H1 (cell line): ENCODE results near the gene ACTA2. TPM values are rescaled to one million over a fixed set of nuclear protein-coding genes. Genes with fewer than 3 reads are reported as not detected.

Source experiments
- CTCF ChIA-PET: fragments of 300-600 bp; sonication (Branson Sonifier 250); formaldehyde crosslinking; loops from one replicate; lab custom pipeline; 2021; ENCODE audit not compliant: partially characterized antibody; lab: Charles Lee
- POLR2A ChIA-PET: fragments of 300-600 bp; sonication (Branson Sonifier 250); formaldehyde crosslinking; loops from one replicate; lab custom pipeline; 2021; ENCODE audit warnings: inconsistent platforms; ENCODE audit not compliant: partially characterized antibody; lab: Charles Lee
- DNase-seq, 2 experiments: peaks; one replicate each; pipeline versions ENCODE4 v3.0.0 to v3.0.0-alpha.2; 2010 to 2022; ENCODE audit warnings: low spot score in 2 of 2, low read depth in 1 of 2, mixed read lengths in 1 of 2
- FAIRE-seq: peaks from 2 replicates; lab custom pipeline; 2011; peaks lifted over from hg19 to GRCh38; lab: Jason Lieb, UNC
- H2AFZ ChIP-seq: 2 replicates; pipeline ENCODE4 v1.8.1; 2012; ENCODE audit warnings: low read length, inconsistent platforms
- H2AK5ac ChIP-seq: 2 replicates; pipeline ENCODE4 v1.6.1; 2013; ENCODE audit warnings: low read depth, low read length
- H2BK120ac ChIP-seq: replicated peaks from 2 replicates; pipeline ENCODE3; 2013; ENCODE audit warnings: low read depth, low read length, inconsistent platforms
- H2BK12ac ChIP-seq: 2 replicates; pipeline ENCODE4 v1.6.1; 2013; ENCODE audit warnings: low read depth, low read length
- H2BK15ac ChIP-seq: 2 replicates; pipeline ENCODE4 v1.6.1; 2013; ENCODE audit warnings: low read length
- H2BK20ac ChIP-seq: 2 replicates; pipeline ENCODE4 v1.6.1; 2013; ENCODE audit warnings: low read length
- H2BK5ac ChIP-seq: 2 replicates; pipeline ENCODE4 v1.6.1; 2013; ENCODE audit warnings: low read depth, low read length
- H3K14ac ChIP-seq: 2 replicates; pipeline ENCODE4 v1.6.1; 2013; ENCODE audit warnings: inconsistent platforms; ENCODE audit not compliant: insufficient read length
- H3K18ac ChIP-seq: 2 replicates; pipeline ENCODE4 v1.6.1; 2013; ENCODE audit warnings: low read length; ENCODE audit errors: extremely low read depth
- H3K23ac ChIP-seq: 2 replicates; pipeline ENCODE4 v1.6.1; 2013; ENCODE audit warnings: inconsistent platforms; ENCODE audit not compliant: insufficient read length
- H3K23me2 ChIP-seq: 2 replicates; pipeline ENCODE4 v1.6.1; 2013; ENCODE audit warnings: low read depth, low read length
- H3K27ac ChIP-seq: 2 replicates; pipeline ENCODE4 v1.6.1; 2011; ENCODE audit warnings: low read depth, low read length, inconsistent platforms
- H3K27me3 ChIP-seq, 4 experiments: replicated peaks in 1 of 4; 1 replicate in 1 of 4; 2 replicates in 3 of 4; pipeline versions ENCODE4 v1.6.1 to v1.8.1; 2011 to 2013; ENCODE audit warnings: low read length in 3 of 4, mild to moderate bottlenecking in 3 of 4, inconsistent platforms in 2 of 4, mixed read lengths in 2 of 4, moderate library complexity in 1 of 4; ENCODE audit not compliant: control insufficient read depth in 3 of 4, insufficient read depth in 3 of 4; ENCODE audit errors: extremely low read depth in 1 of 4
- H3K36me3 ChIP-seq, 4 experiments: 2 replicates each; pipeline versions ENCODE4 v1.6.1 to v1.8.1; 2011 to 2013; ENCODE audit warnings: mild to moderate bottlenecking in 4 of 4, low read length in 3 of 4, moderate library complexity in 2 of 4, control low read depth in 1 of 4, inconsistent platforms in 1 of 4; ENCODE audit not compliant: insufficient read depth in 4 of 4, control insufficient read depth in 2 of 4
- H3K4ac ChIP-seq: replicated peaks from 2 replicates; pipeline ENCODE3; 2013; ENCODE audit warnings: low read length, low read depth, mixed read lengths, inconsistent platforms; ENCODE audit not compliant: insufficient read length
- H3K4me1 ChIP-seq, 4 experiments: replicated peaks in 1 of 4; 1 replicate in 1 of 4; 2 replicates in 3 of 4; pipeline versions ENCODE4 v1.6.1 to v1.8.1; 2011 to 2013; ENCODE audit warnings: low read length in 3 of 4, inconsistent platforms in 2 of 4, mixed read lengths in 1 of 4; ENCODE audit not compliant: insufficient read depth in 4 of 4, control insufficient read depth in 3 of 4
- H3K4me2 ChIP-seq, 2 experiments: 2 replicates each; pipeline versions ENCODE4 v1.6.1 to v1.8.1; 2011 to 2013; ENCODE audit warnings: low read depth in 2 of 2, low read length in 2 of 2, control low read depth in 1 of 2, inconsistent platforms in 1 of 2, mild to moderate bottlenecking in 1 of 2; ENCODE audit not compliant: insufficient read depth in 1 of 2
- H3K4me3 ChIP-seq, 4 experiments: fragments of 200-600, 300-600 bp in 1 of 4; sonication (generic), shearing (Covaris generic), sonication (Bioruptor Twin) in 1 of 4; 2 replicates each; pipeline versions ENCODE4 v1.5.1 to v1.8.1; 2011 to 2016; ENCODE audit warnings: low read length in 4 of 4, low read depth in 3 of 4, control low read depth in 2 of 4, inconsistent platforms in 2 of 4, mild to moderate bottlenecking in 2 of 4, mixed read lengths in 1 of 4, moderate library complexity in 1 of 4; ENCODE audit not compliant: insufficient read depth in 2 of 4; ENCODE audit errors: extremely low read depth in 1 of 4
- H3K56ac ChIP-seq: replicated peaks from 2 replicates; pipeline ENCODE3; 2013; ENCODE audit warnings: low read depth, mild to moderate bottlenecking, mixed read lengths, low read length, inconsistent platforms; ENCODE audit not compliant: insufficient read length
- H3K79me1 ChIP-seq: 2 replicates; pipeline ENCODE4 v1.6.1; 2013; ENCODE audit warnings: low read depth, low read length, control low read depth
- H3K79me2 ChIP-seq, 2 experiments: 2 replicates each; pipeline versions ENCODE4 v1.6.1 to v1.8.1; 2012 to 2013; ENCODE audit warnings: low read length in 2 of 2, mild to moderate bottlenecking in 2 of 2, inconsistent platforms in 1 of 2; ENCODE audit not compliant: insufficient read depth in 2 of 2, control insufficient read depth in 1 of 2
- H3K9ac ChIP-seq, 4 experiments: replicated peaks in 1 of 4; 1 replicate in 1 of 4; 2 replicates in 3 of 4; pipeline versions ENCODE4 v1.6.1 to v1.8.1; 2011 to 2013; ENCODE audit warnings: low read depth in 3 of 4, low read length in 3 of 4, control low read depth in 2 of 4, mild to moderate bottlenecking in 2 of 4, moderate library complexity in 2 of 4, inconsistent platforms in 1 of 4; ENCODE audit errors: extremely low read depth in 1 of 4
- H3K9me3 ChIP-seq, 2 experiments: 2 replicates each; pipeline versions ENCODE4 v1.6.1 to v1.8.1; 2012 to 2013; ENCODE audit warnings: mild to moderate bottlenecking in 2 of 2, moderate library complexity in 2 of 2, control low read depth in 1 of 2, inconsistent platforms in 1 of 2, low read depth in 1 of 2, low read length in 1 of 2, mixed read lengths in 1 of 2; ENCODE audit not compliant: insufficient read depth in 2 of 2
- H4K20me1 ChIP-seq, 2 experiments: replicated peaks in 1 of 2; 2 replicates each; pipeline versions ENCODE3 to v1.8.1; 2011 to 2013; ENCODE audit warnings: inconsistent platforms in 2 of 2, low read length in 2 of 2, mild to moderate bottlenecking in 1 of 2; ENCODE audit not compliant: insufficient read depth in 2 of 2, control insufficient read depth in 1 of 2
- H4K5ac ChIP-seq: 2 replicates; pipeline ENCODE4 v1.6.1; 2013; ENCODE audit warnings: low read length, low read depth, mixed read lengths, inconsistent platforms; ENCODE audit not compliant: insufficient read length
- H4K8ac ChIP-seq: 2 replicates; pipeline ENCODE4 v1.8.0; 2013; ENCODE audit warnings: mild to moderate bottlenecking, moderate library complexity, low read length, inconsistent platforms; ENCODE audit not compliant: insufficient read depth; ENCODE audit errors: extremely low read depth
- H4K91ac ChIP-seq: replicated peaks from 2 replicates; pipeline ENCODE3; 2013; ENCODE audit warnings: low read length, mixed read lengths, inconsistent platforms; ENCODE audit not compliant: insufficient read length
- CBX8 ChIP-seq: fragments of 300-800, 300-1000 bp; sonication (generic); IDR thresholded peaks from 2 replicates; pipeline ENCODE4 v1.7.1; 2016; ENCODE audit warnings: low read depth, low read length, borderline replicate concordance
- CEBPB ChIP-seq: IDR thresholded peaks from 2 replicates; pipeline ENCODE4 v1.6.1; 2012; ENCODE audit warnings: low read depth, low read length
- CREB1 ChIP-seq: IDR thresholded peaks from 2 replicates; pipeline ENCODE4 v1.6.1; 2012; ENCODE audit warnings: inconsistent platforms
- JUN ChIP-seq: IDR thresholded peaks from 2 replicates; pipeline ENCODE4 v1.6.1; 2011; ENCODE audit warnings: low read depth, mild to moderate bottlenecking, improper control_type of control experiment, low read length
- POU5F1 ChIP-seq: IDR thresholded peaks from 2 replicates; pipeline ENCODE4 v1.6.1; 2011; ENCODE audit warnings: low read depth, mild to moderate bottlenecking, low read length, moderate library complexity
- RAD21 ChIP-seq, 2 experiments: IDR thresholded peaks in 1 of 2; conservative IDR thresholded peaks in 1 of 2; 2 replicates each; pipeline ENCODE4 v1.6.1; 2011; ENCODE audit warnings: low read depth in 2 of 2, low read length in 2 of 2, improper control_type of control experiment in 1 of 2, inconsistent platforms in 1 of 2, mild to moderate bottlenecking in 1 of 2, moderate library complexity in 1 of 2
- RNF2 ChIP-seq: fragments of 200-900, 300-1000 bp; sonication (generic); IDR thresholded peaks from 2 replicates; pipeline ENCODE4 v1.7.1; 2016; ENCODE audit warnings: borderline replicate concordance, low read depth, mild to moderate bottlenecking, antibody characterized with exemption, low read length; ENCODE audit not compliant: poor library complexity, severe bottlenecking; ENCODE audit errors: missing control alignments
- RXRA ChIP-seq: IDR thresholded peaks from 2 replicates; pipeline ENCODE4 v1.6.1; 2011; ENCODE audit warnings: low read depth, mild to moderate bottlenecking, low read length, moderate library complexity; ENCODE audit not compliant: insufficient read depth
- SP2 ChIP-seq: IDR thresholded peaks from 2 replicates; pipeline ENCODE4 v1.6.1; 2012; ENCODE audit warnings: mild to moderate bottlenecking, low read length, inconsistent platforms
- SRF ChIP-seq: IDR thresholded peaks from 2 replicates; pipeline ENCODE4 v1.6.1; 2011; ENCODE audit warnings: mild to moderate bottlenecking, low read depth, low read length, moderate library complexity
- SUZ12 ChIP-seq: fragments of 200-600 bp; sonication (generic); IDR thresholded peaks from 2 replicates; pipeline ENCODE4 v1.6.1; 2012; ENCODE audit warnings: mild to moderate bottlenecking, inconsistent platforms, low read length, moderate library complexity, mixed read lengths
- TCF12 ChIP-seq: IDR thresholded peaks from 2 replicates; pipeline ENCODE4 v1.6.1; 2011; ENCODE audit warnings: low read depth, mild to moderate bottlenecking, low read length
- WGBS, 2 experiments: shearing (Covaris generic) in 1 of 2; methylation state at CpG; one replicate each; pipeline versions ENCODE4 v1.1.6 to v1.1.7; 2013 to 2015; ENCODE audit warnings: low lambda C conversion rate in 2 of 2, mixed read lengths in 2 of 2, inconsistent platforms in 1 of 2, low coverage in 1 of 2, missing lambda C conversion rate in 1 of 2; ENCODE audit not compliant: insufficient replicate concordance in 2 of 2, insufficient coverage in 1 of 2, insufficient read length in 1 of 2; ENCODE audit errors: extremely low coverage in 1 of 2, missing lambda C conversion rate in 1 of 2; 5-methylcytosine and 5-hydroxymethylcytosine counted together
- polyA plus RNA-seq, 7 experiments: library from polyadenylated mRNA; depleted of rRNA in 3 of 7; stranded (reverse) in 5 of 7; unstranded in 2 of 7; fragments of >200 nt in 5 of 7; fragments of 200-250 nt in 2 of 7; gene quantifications; 1 replicate in 5 of 7; 2 replicates in 1 of 7; 4 replicates in 1 of 7; pipeline versions ENCODE4 v1.2.1 to v1.2.3, GENCODE V29; 2011 to 2013; ENCODE audit warnings: missing spikeins in 2 of 7, mixed read lengths in 2 of 7
- total RNA-seq: library from RNA; stranded (reverse); fragmentation: NEBNext Ultra II Directional; extraction: Animal tissue kit (Norgen Biotek cat#: 25700); gene quantifications from 2 replicates; pipeline ENCODE4 v1.2.1, GENCODE V29; 2021

ACTA2 gene
- total and polyA plus RNA-seq, 2 of the 8 experiments (the other 6 are each of a cell fraction or from before 2014, with no cell fraction given), result 3.5 to 8.9 TPM

- H4K8ac ChIP-seq, result no peak overlapping the region
- H4K5ac ChIP-seq, result no peak overlapping the region
- no peaks in the 10 kb centered on the region for H3K36me3 ChIP-seq
- CTCF ChIA-PET, result interaction anchor here (0.8 to 3.1 kb wide), 5 partner anchors 9 to 267 kb away, joined by 3 to 9 read pairs (median 4); no protein-coding TSS in a partner anchor
- no peaks in the 10 kb centered on the region for H3K23me2 ChIP-seq
- H3K23ac ChIP-seq, result no peak overlapping the region
- no peak overlapping the region for H2AK5ac ChIP-seq
- no peak overlapping the region for H2BK120ac ChIP-seq
- no peaks in the 10 kb centered on the region for H3K27me3 ChIP-seq
- WGBS, 2 experiments, result 80% methylated on average over 1 of the region's 1 CpG; no CpG with 5 or more reads in 1 of the 2 experiments
- no peaks in the 10 kb centered on the region for H3K79me1 ChIP-seq
- DNase-seq (no peak), FAIRE-seq (no peak)
- H3K4me3 ChIP-seq, result no peak overlapping the region
- H2BK12ac ChIP-seq, result no peak overlapping the region
- H3K9me3 ChIP-seq, result no peaks in the 10 kb centered on the region
- peaks cover 0 to 3% (median 0%) of the 10 kb centered on the region in 4 experiments; a peak in 1 of 7 replicates for H3K4me1 ChIP-seq
- H3K4ac ChIP-seq, result no peak overlapping the region
- H3K14ac ChIP-seq, result no peak overlapping the region
- POLR2A ChIA-PET, result interaction anchor here (0.6 kb wide), 1 partner anchor 38 kb away, joined by 3 read pairs; no protein-coding TSS in a partner anchor
- H2BK5ac ChIP-seq, result no peak overlapping the region
- no peak overlapping the region for H3K4me2 ChIP-seq
- H3K56ac ChIP-seq, result no peak overlapping the region
- H4K91ac ChIP-seq, result no peak overlapping the region
- no peaks in the 10 kb centered on the region for H3K79me2 ChIP-seq
- no peak overlapping the region for H3K18ac ChIP-seq
- H2BK20ac ChIP-seq, result no peak overlapping the region
- H3K9ac ChIP-seq, result no peak overlapping the region
- H4K20me1 ChIP-seq, result no peaks in the 10 kb centered on the region
- no peak overlapping the region for H2BK15ac ChIP-seq
- no peak overlapping the region for H3K27ac ChIP-seq
- no peak overlapping the region for H2AFZ ChIP-seq
- TF ChIP-seq POU5F1 (no peak), SP2 (no peak), RNF2 (no peak), RAD21 (IDR thresholded peaks at IDR 0.05 in 1 of 2, conservative IDR thresholded peaks at IDR 0.05 in 1 of 2; ENCODE audit: low read depth in 2 of 2, low read length in 2 of 2) (no peak), SRF (no peak), CREB1 (no peak), SUZ12 (no peak), CEBPB (no peak), JUN (no peak), RXRA (no peak), CBX8 (no peak), TCF12 (no peak)
Measured at GRCh38 chr10:88946200-88946599, 6.4 kb downstream of the ACTA2 start.
